HCT116 (cell line): ENCODE results near the gene PTCSC3. TPM values are rescaled to one million over a fixed set of nuclear protein-coding genes. Genes with fewer than 3 reads are reported as not detected.

ENCODE experiments used
- ATAC-seq: fragments of 200-7000 bp; cut with Tn5 transposase; 2 replicates; pipeline ENCODE4 v1.9.1; 2020; ENCODE audit warnings: mild to moderate bottlenecking, moderate library complexity
- BruUV-seq: library from RNA; stranded (reverse); fragments of 400-500 nt; replicated peaks from 2 replicates; lab custom pipeline; 2021; lab: Mats Ljungman, UMichigan
- CTCF ChIA-PET: fragments of 300-600 bp; sonication (Branson Sonifier 250); formaldehyde crosslinking; loops from one replicate; lab custom pipeline; 2021; ENCODE audit warnings: antibody characterized with exemption; lab: Charles Lee
- POLR2A ChIA-PET: fragments of 300-600, 350-600 bp; sonication (Branson Sonifier 250); formaldehyde crosslinking; loops from one replicate; lab custom pipeline; 2021; ENCODE audit warnings: antibody characterized with exemption; lab: Charles Lee
- RAD21 ChIA-PET, 2 experiments: fragments of 300-600 bp; sonication (Branson Sonifier 250); formaldehyde crosslinking; loops; one replicate each; lab custom pipeline; 2023; ENCODE audit warnings: low total read pairs in 2 of 2; ENCODE audit not compliant: uncharacterized antibody in 2 of 2, unreplicated experiment in 2 of 2, low non-redundant PET in 1 of 2; lab: Charles Lee
- DNase-seq: peaks from one replicate; pipeline ENCODE4 v3.0.0-alpha.2; 2010; ENCODE audit warnings: low read depth, low spot score
- H2AFZ ChIP-seq: fragments of 200-600 bp; shearing (Covaris generic), sonication (generic); 2 replicates; pipeline ENCODE4 v1.6.1; 2017; ENCODE audit warnings: low read depth, mixed run types, mixed read lengths, antibody characterized with exemption, low read length; ENCODE audit not compliant: poor library complexity, severe bottlenecking
- H3K27ac ChIP-seq: 2 replicates; pipeline ENCODE4 v1.5.1; 2012; ENCODE audit warnings: low read depth, low read length
- H3K27me3 ChIP-seq: fragments of 200-600 bp; sonication (generic); 2 replicates; pipeline ENCODE4 v1.6.1; 2016; ENCODE audit warnings: mixed run types, low read length, mixed read lengths; ENCODE audit not compliant: insufficient read depth
- H3K36me3 ChIP-seq, 2 experiments: fragments of 200-500 bp in 1 of 2; fragments of 200-600 bp in 1 of 2; sonication (Bioruptor generic) in 1 of 2; sonication (generic) in 1 of 2; 2 replicates each; pipeline versions ENCODE4 v1.5.1 to v1.6.1; 2014 to 2016; ENCODE audit warnings: low read length in 2 of 2, inconsistent platforms in 1 of 2, mixed read lengths in 1 of 2, mixed run types in 1 of 2; ENCODE audit not compliant: insufficient read depth in 2 of 2, control insufficient read depth in 1 of 2
- H3K4me1 ChIP-seq, 2 experiments: fragments of 200-600 bp in 1 of 2; sonication (generic) in 1 of 2; 2 replicates each; pipeline versions ENCODE4 v1.5.1 to v1.6.1; 2012 to 2017; ENCODE audit warnings: low read length in 2 of 2, inconsistent platforms in 1 of 2, mild to moderate bottlenecking in 1 of 2, mixed read lengths in 1 of 2, mixed run types in 1 of 2, moderate library complexity in 1 of 2; ENCODE audit not compliant: insufficient read depth in 2 of 2, control insufficient read depth in 1 of 2
- H3K4me2 ChIP-seq: fragments of 200-600 bp; sonication (generic); 2 replicates; pipeline ENCODE4 v1.6.1; 2017; ENCODE audit warnings: mixed run types, low read length, mixed read lengths
- H3K4me3 ChIP-seq, 2 experiments: fragments of 200-600 bp in 1 of 2; sonication (generic) in 1 of 2; replicated peaks in 1 of 2; 2 replicates each; pipeline ENCODE4 v1.5.1; 2011 to 2016; ENCODE audit warnings: low read length in 2 of 2, control low read depth in 1 of 2, low read depth in 1 of 2, mild to moderate bottlenecking in 1 of 2, mixed read lengths in 1 of 2, mixed run types in 1 of 2
- H3K79me2 ChIP-seq: fragments of 200-600 bp; sonication (generic); 2 replicates; pipeline ENCODE4 v1.6.1; 2017; ENCODE audit warnings: mild to moderate bottlenecking, mixed run types, low read length, moderate library complexity, mixed read lengths; ENCODE audit not compliant: insufficient read depth
- H3K9ac ChIP-seq: fragments of 200-600 bp; sonication (generic); 2 replicates; pipeline ENCODE4 v1.6.1; 2016; ENCODE audit warnings: low read length, mixed read lengths
- H3K9me2 ChIP-seq: fragments of 200-600 bp; sonication (generic), shearing (Covaris generic); 2 replicates; pipeline ENCODE4 v1.6.1; 2017; ENCODE audit warnings: mixed run types, mild to moderate bottlenecking, moderate library complexity; ENCODE audit not compliant: insufficient read depth
- H3K9me3 ChIP-seq, 2 experiments: fragments of 200-500 bp in 1 of 2; fragments of 200-600 bp in 1 of 2; sonication (Bioruptor generic) in 1 of 2; sonication (generic) in 1 of 2; 2 replicates each; pipeline ENCODE4 v1.6.1; 2014 to 2017; ENCODE audit warnings: low read length in 2 of 2, mixed read lengths in 2 of 2, inconsistent platforms in 1 of 2, low read depth in 1 of 2, mild to moderate bottlenecking in 1 of 2, mixed run types in 1 of 2, moderate library complexity in 1 of 2; ENCODE audit not compliant: control insufficient read depth in 1 of 2, insufficient read depth in 1 of 2
- H4K20me1 ChIP-seq: fragments of 200-600 bp; sonication (generic), shearing (Covaris generic); 2 replicates; pipeline ENCODE4 v1.6.1; 2017; ENCODE audit warnings: mixed run types, mild to moderate bottlenecking, moderate library complexity; ENCODE audit not compliant: insufficient read depth
- ATF3 ChIP-seq: IDR thresholded peaks from 2 replicates; pipeline ENCODE4 v1.6.1; 2012
- CEBPB ChIP-seq: IDR thresholded peaks from 2 replicates; pipeline ENCODE4 v1.6.1; 2012; ENCODE audit warnings: low read depth
- CTCF ChIP-seq, 3 experiments: fragments of 200-600 bp in 1 of 3; sonication (generic) in 1 of 3; IDR thresholded peaks in 2 of 3; conservative IDR thresholded peaks in 1 of 3; 2 replicates each; pipeline ENCODE4 v1.5.1; 2012 to 2017; ENCODE audit warnings: low read depth in 2 of 3, low read length in 2 of 3, antibody characterized with exemption in 1 of 3, borderline replicate concordance in 1 of 3, control low read depth in 1 of 3, mild to moderate bottlenecking in 1 of 3, mixed read lengths in 1 of 3, mixed run types in 1 of 3, moderate library complexity in 1 of 3; ENCODE audit not compliant: insufficient read depth in 1 of 3
- EGR1 ChIP-seq: IDR thresholded peaks from 2 replicates; pipeline ENCODE4 v1.6.1; 2012; ENCODE audit warnings: low read depth
- EZH2phosphoT487 ChIP-seq: fragments of 200-600 bp; IDR thresholded peaks from 2 replicates; pipeline ENCODE4 v1.6.1; 2018; ENCODE audit warnings: antibody characterized with exemption, borderline replicate concordance
- FOSL1 ChIP-seq: IDR thresholded peaks from 2 replicates; pipeline ENCODE4 v1.6.1; 2012; ENCODE audit warnings: low read depth
- JUND ChIP-seq: IDR thresholded peaks from 2 replicates; pipeline ENCODE4 v1.6.1; 2012
- POLR2A ChIP-seq: IDR thresholded peaks from 2 replicates; pipeline ENCODE4 v1.7.0; 2011; ENCODE audit warnings: borderline replicate concordance; ENCODE audit not compliant: insufficient read depth, insufficient read length; ENCODE audit errors: extremely low read depth
- POLR2AphosphoS5 ChIP-seq: IDR thresholded peaks from 2 replicates; pipeline ENCODE4 v1.6.1; 2011; ENCODE audit warnings: mild to moderate bottlenecking, low read depth, low read length, moderate library complexity
- RAD21 ChIP-seq: IDR thresholded peaks from 2 replicates; pipeline ENCODE4 v1.6.1; 2012; ENCODE audit warnings: low read depth, mild to moderate bottlenecking
- SP1 ChIP-seq: IDR thresholded peaks from 2 replicates; pipeline ENCODE4 v1.6.1; 2012; ENCODE audit warnings: low read depth
- SRF ChIP-seq: IDR thresholded peaks from 2 replicates; pipeline ENCODE4 v1.6.1; 2012; ENCODE audit warnings: low read depth
- YY1 ChIP-seq: IDR thresholded peaks from 2 replicates; pipeline ENCODE4 v1.6.1; 2011; ENCODE audit warnings: low read length, low read depth, moderate library complexity, mild to moderate bottlenecking; ENCODE audit not compliant: insufficient replicate concordance; ENCODE audit errors: extremely low read depth
- ZBTB33 ChIP-seq: IDR thresholded peaks from 2 replicates; pipeline ENCODE4 v1.6.1; 2011; ENCODE audit warnings: mild to moderate bottlenecking, low read length, moderate library complexity; ENCODE audit not compliant: insufficient replicate concordance; ENCODE audit errors: extremely low read depth
- ZNF274 ChIP-seq: fragments of 200-500 bp; sonication (Bioruptor generic); IDR thresholded peaks from 2 replicates; pipeline ENCODE4 v1.6.1; 2014; ENCODE audit warnings: mild to moderate bottlenecking, low read depth, low read length, inconsistent platforms
- intact Hi-C: fragments of 100-400 bp; cut with micrococcal nuclease; formaldehyde crosslinking; loops from 2 replicates; pipeline ENCODE4 v1.10.0; 2022
- total RNA-seq: library from RNA; stranded (reverse); gene quantifications from one replicate; pipeline ENCODE4 v1.2.1, GENCODE V29; 2021; ENCODE audit not compliant: unreplicated experiment

Gene PTCSC3
- total RNA-seq, 1 experiment from 2014 or later, result not detected

GRCh38 chr14:36215217-36215598 lies 38.7 kb upstream of the PTCSC3 start:
- H3K27ac ChIP-seq, result no peak overlapping the region
- ChIA-PET CTCF (no interaction called here), POLR2A (no interaction called here), RAD21 (no interaction called here)
- H3K9ac ChIP-seq, result no peak overlapping the region
- no peaks in the 10 kb centered on the region for H3K36me3 ChIP-seq
- no peaks in the 10 kb centered on the region for H3K79me2 ChIP-seq
- no peak for TF ChIP-seq ZNF274
- no peak for TF ChIP-seq ATF3
- TF ChIP-seq SRF, result no peak
- no peak for TF ChIP-seq EZH2phosphoT487
- H3K4me2 ChIP-seq, result no peak overlapping the region
- no peaks in the 10 kb centered on the region for H3K9me2 ChIP-seq
- no peak overlapping the region for H3K4me3 ChIP-seq
- no peaks in the 10 kb centered on the region for H4K20me1 ChIP-seq
- peaks cover 41% of the 10 kb centered on the region for H3K27me3 ChIP-seq
- intact Hi-C loops, result no loop called here
- no TSS peak for BruUV-seq
- ATAC-seq, result no peak
- no peak for DNase-seq
- H3K9me3 ChIP-seq, result no peaks in the 10 kb centered on the region
- no peaks in the 10 kb centered on the region for H3K4me1 ChIP-seq
- H2AFZ ChIP-seq, result no peak overlapping the region

DNA sequence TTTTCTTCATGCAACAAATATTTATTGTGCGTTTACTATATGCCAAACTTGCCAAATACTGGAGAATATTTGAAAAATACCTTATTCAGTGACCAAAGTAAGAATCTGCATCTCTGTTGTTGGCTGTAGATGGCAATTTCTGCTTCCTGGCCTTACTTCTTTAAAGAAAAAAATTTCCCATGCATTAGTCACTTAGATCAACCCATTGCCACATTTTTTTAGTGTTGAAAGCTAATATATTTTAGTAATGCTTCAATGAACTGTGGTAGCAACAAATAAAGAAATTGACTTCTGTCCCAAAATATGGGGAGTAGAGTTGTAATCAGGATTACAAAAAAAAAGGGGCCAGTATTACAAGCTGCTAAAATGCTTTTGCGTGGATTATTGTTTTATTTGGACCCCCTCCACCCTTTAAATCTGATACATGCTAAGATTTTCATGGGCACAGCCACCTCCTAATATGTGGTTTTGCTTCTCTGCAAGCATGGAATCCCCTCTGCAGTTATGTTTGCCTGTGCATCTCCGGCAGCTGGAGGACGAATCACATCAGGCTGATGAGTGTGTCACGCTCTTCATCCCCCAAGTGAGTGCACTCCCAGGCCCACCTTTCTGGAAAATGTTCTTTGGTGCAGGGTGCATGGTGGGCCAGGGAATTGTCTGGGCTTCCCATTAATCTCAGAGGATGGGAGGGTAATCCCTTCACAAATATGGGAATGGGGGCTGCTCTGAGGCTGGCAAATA lies 38.1 kb upstream of the PTCSC3 start:
- no peak for TF ChIP-seq EGR1
- TF ChIP-seq POLR2AphosphoS5, result no peak
- no peak for TF ChIP-seq SRF
- TF ChIP-seq CTCF (IDR thresholded peaks at IDR 0.05 in 2 of 3, conservative IDR thresholded peaks at IDR 0.05 in 1 of 3; ENCODE audit: borderline replicate concordance in 1 of 3, insufficient read depth in 1 of 3, low read depth in 2 of 3, low read length in 2 of 3), result no peak
- TF ChIP-seq SP1, result no peak
- TF ChIP-seq EZH2phosphoT487, result no peak
- TF ChIP-seq ZBTB33, result no peak
- TF ChIP-seq POLR2A, result no peak
- no peak for TF ChIP-seq ATF3
- no peak for TF ChIP-seq RAD21
- no peak for TF ChIP-seq YY1
- TF ChIP-seq FOSL1, result no peak
- TF ChIP-seq JUND, result no peak
- TF ChIP-seq CEBPB, result no peak
- H3K4me2 ChIP-seq, result no peak overlapping the region
- H3K27me3 ChIP-seq, result peaks cover 41% of the 10 kb centered on the region
- no peak overlapping the region for H3K4me3 ChIP-seq
- no peaks in the 10 kb centered on the region for H3K36me3 ChIP-seq
- no peaks in the 10 kb centered on the region for H3K9me3 ChIP-seq
- POLR2A ChIA-PET, result no interaction called here
- ATAC-seq (no peak), DNase-seq (no peak)
- H4K20me1 ChIP-seq, result no peaks in the 10 kb centered on the region
- CTCF ChIA-PET, result no interaction called here
- RAD21 ChIA-PET, result no interaction called here
- no peaks in the 10 kb centered on the region for H3K4me1 ChIP-seq
- H3K79me2 ChIP-seq, result no peaks in the 10 kb centered on the region
- no peak overlapping the region for H3K9ac ChIP-seq
- no peak overlapping the region for H2AFZ ChIP-seq
- no peaks in the 10 kb centered on the region for H3K9me2 ChIP-seq
- BruUV-seq, result no TSS peak
- no peak overlapping the region for H3K27ac ChIP-seq
- intact Hi-C loops, result no loop called here
